M059J (cell line): ENCODE results near the gene WAPL. TPM values are rescaled to one million over a fixed set of nuclear protein-coding genes. Genes with fewer than 3 reads are reported as not detected.
A peak's percentile ranks its signal among the peaks of the same experiment; 100 is the strongest.
"Not testable (repeated sequence)": the region's sequence is repeated elsewhere in the genome, so short reads cannot be mapped to it uniquely, and the experiment has no call there.

ENCODE experiments used
- DNase-seq: peaks from one replicate; pipeline ENCODE4 v3.0.0-alpha.2; 2012; ENCODE audit warnings: low read depth
- total RNA-seq: library from RNA; depleted of rRNA; stranded (reverse); fragments of >200 nt; shearing (Covaris generic); gene quantifications from 2 replicates; pipeline ENCODE4 v1.2.3, GENCODE V29; 2014; rRNA removed

Gene WAPL
- total RNA-seq, 1 experiment from 2014 or later, result 32.2 TPM

- DNase-seq, result peak; percentile 13
These were observed 132.0 kb downstream of the WAPL start for GRCh38 chr10:86389441-86390193.

- not testable (repeated sequence) for DNase-seq
These were observed 132.5 kb downstream of the WAPL start for GRCh38 chr10:86389109-86389440.

- no peak for DNase-seq
These were observed 133.4 kb downstream of the WAPL start for GRCh38 chr10:86388119-86388704.

GRCh38 chr10:86387178-86387794 lies 134.3 kb downstream of the WAPL start:
- DNase-seq, result no peak

- peak; percentile 12 for DNase-seq
These were observed 135.8 kb downstream of the WAPL start for GRCh38 chr10:86385806-86386205.

Other genes starting within 250 kb of the WAPL start
- not detected in 2 replicates for gene GRID1, start 155.0 kb downstream of the WAPL start, total RNA-seq
- 0.52 TPM in 1 of 2 replicates, not detected in the other for gene OPN4, start 132.8 kb upstream of the WAPL start, total RNA-seq
- gene LDB3, start 146.7 kb upstream of the WAPL start, total RNA-seq, result 0.05 TPM in 2 replicates
- 22.4 and 29.1 TPM in 2 replicates for gene BMPR1A, start 234.8 kb upstream of the WAPL start, total RNA-seq